ENCODE results near the gene TBPL2. TPM values are rescaled to one million over a fixed set of nuclear protein-coding genes. Genes with fewer than 3 reads are reported as not detected.

The TBPL2 gene
- total and polyA plus RNA-seq, 2 of the 13 experiments (the other 11 are each of a cell fraction or from before 2014, with no cell fraction given): not detected

DNA sequence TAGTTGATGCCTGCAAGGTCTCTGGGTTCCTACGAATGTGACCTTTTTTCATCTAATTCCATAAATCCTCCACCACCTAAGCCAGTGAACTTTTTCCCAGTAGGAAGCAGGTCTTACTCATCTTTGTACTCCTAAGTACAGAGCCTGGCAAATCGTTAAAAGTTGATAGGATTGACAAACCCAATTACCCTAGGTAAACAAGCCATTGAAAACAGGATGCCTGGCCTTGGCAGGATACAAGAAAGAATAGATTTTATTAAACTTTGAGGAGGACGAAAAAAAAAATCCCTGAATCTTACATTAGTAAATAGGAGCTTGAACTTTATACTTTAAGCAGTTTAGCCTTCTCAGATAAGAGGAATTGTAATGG is 5.6 kb downstream of the TBPL2 start (continued):
- TF ChIP-seq CHD4 (IDR thresholded peaks at IDR 0.05; ENCODE audit: borderline replicate concordance, low read length): no peak
- no peak for TF ChIP-seq KAT7 (CRISPR knock-in tag; IDR thresholded peaks at IDR 0.05; ENCODE audit: borderline replicate concordance)
- TF ChIP-seq KAT2B (IDR thresholded peaks at IDR 0.05; ENCODE audit: borderline replicate concordance, low read depth, low read length): 0 out of 2 replicates have a peak, but pooled peaks have one; percentile 22
- no peak for TF ChIP-seq SAFB2 (CRISPR knock-in tag; IDR thresholded peaks at IDR 0.05; ENCODE audit: borderline replicate concordance, low read depth)
- TF ChIP-seq ZZZ3 (CRISPR knock-in tag; IDR thresholded peaks at IDR 0.05; ENCODE audit: borderline replicate concordance): no peak
- TF ChIP-seq ZNF556 (CRISPR knock-in tag; IDR thresholded peaks at IDR 0.05; ENCODE audit: borderline replicate concordance): no peak
- TF ChIP-seq SRY (CRISPR knock-in tag; IDR thresholded peaks at IDR 0.05): no peak
- no peak for TF ChIP-seq ZNF367 (CRISPR knock-in tag; IDR thresholded peaks at IDR 0.05; ENCODE audit: borderline replicate concordance)
- no peak for TF ChIP-seq HNRNPK (IDR thresholded peaks at IDR 0.05; ENCODE audit: low read depth, low read length, poor library complexity, severe bottlenecking)
- peak; percentile 81 for TF ChIP-seq PPARG (CRISPR knock-in tag; conservative IDR thresholded peaks at IDR 0.05)
- TF ChIP-seq WIZ (CRISPR knock-in tag; IDR thresholded peaks at IDR 0.05): no peak
- TF ChIP-seq SRF (IDR thresholded peaks at IDR 0.05; ENCODE audit: low read depth, low read length): no peak
- TF ChIP-seq FOSL2 (CRISPR knock-in tag; IDR thresholded peaks at IDR 0.05): 0 out of 2 replicates have a peak, but pooled peaks have one; percentile 8
- no peak for TF ChIP-seq ZNF10 (CRISPR knock-in tag; IDR thresholded peaks at IDR 0.05; ENCODE audit: borderline replicate concordance, low read depth)
- no peak for TF ChIP-seq PHF5A (CRISPR knock-in tag; IDR thresholded peaks at IDR 0.05; ENCODE audit: low read depth, unreplicated experiment)
- no peak for TF ChIP-seq ZBTB20 (CRISPR knock-in tag; IDR thresholded peaks at IDR 0.05; ENCODE audit: borderline replicate concordance, low read depth)
- TF ChIP-seq, protein P1, sequence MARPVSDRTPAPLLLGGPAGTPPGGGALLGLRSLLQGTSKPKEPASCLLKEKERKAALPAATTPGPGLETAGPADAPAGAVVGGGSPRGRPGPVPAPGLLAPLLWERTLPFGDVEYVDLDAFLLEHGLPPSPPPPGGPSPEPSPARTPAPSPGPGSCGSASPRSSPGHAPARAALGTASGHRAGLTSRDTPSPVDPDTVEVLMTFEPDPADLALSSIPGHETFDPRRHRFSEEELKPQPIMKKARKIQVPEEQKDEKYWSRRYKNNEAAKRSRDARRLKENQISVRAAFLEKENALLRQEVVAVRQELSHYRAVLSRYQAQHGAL (CRISPR knock-in tag; IDR thresholded peaks at IDR 0.05; ENCODE audit: not compliant biosample characterization): no peak
- TF ChIP-seq ZNF234 (CRISPR knock-in tag; conservative IDR thresholded peaks at IDR 0.05): no peak
- TF ChIP-seq, protein P2, sequence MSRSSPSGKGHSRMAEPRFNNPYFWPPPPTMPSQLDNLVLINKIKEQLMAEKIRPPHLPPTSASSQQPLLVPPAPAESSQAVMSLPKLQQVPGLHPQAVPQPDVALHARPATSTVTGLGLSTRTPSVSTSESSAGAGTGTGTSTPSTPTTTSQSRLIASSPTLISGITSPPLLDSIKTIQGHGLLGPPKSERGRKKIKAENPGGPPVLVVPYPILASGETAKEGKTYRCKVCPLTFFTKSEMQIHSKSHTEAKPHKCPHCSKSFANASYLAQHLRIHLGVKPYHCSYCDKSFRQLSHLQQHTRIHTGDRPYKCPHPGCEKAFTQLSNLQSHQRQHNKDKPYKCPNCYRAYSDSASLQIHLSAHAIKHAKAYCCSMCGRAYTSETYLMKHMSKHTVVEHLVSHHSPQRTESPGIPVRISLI (CRISPR knock-in tag; IDR thresholded peaks at IDR 0.05; ENCODE audit: borderline replicate concordance): peak; percentile 20; the same call in 1 of the 2 replicates
- TF ChIP-seq LCORL (IDR thresholded peaks at IDR 0.05): no peak
- 0 out of 2 replicates have a peak, but pooled peaks have one; percentile 22 for TF ChIP-seq LCORL (CRISPR knock-in tag; IDR thresholded peaks at IDR 0.05)
- TF ChIP-seq CEBPG (CRISPR knock-in tag; IDR thresholded peaks at IDR 0.05): no peak
- TF ChIP-seq THYN1 (CRISPR knock-in tag; IDR thresholded peaks at IDR 0.05; ENCODE audit: borderline replicate concordance, low read depth): no peak
- TF ChIP-seq, protein P3, sequence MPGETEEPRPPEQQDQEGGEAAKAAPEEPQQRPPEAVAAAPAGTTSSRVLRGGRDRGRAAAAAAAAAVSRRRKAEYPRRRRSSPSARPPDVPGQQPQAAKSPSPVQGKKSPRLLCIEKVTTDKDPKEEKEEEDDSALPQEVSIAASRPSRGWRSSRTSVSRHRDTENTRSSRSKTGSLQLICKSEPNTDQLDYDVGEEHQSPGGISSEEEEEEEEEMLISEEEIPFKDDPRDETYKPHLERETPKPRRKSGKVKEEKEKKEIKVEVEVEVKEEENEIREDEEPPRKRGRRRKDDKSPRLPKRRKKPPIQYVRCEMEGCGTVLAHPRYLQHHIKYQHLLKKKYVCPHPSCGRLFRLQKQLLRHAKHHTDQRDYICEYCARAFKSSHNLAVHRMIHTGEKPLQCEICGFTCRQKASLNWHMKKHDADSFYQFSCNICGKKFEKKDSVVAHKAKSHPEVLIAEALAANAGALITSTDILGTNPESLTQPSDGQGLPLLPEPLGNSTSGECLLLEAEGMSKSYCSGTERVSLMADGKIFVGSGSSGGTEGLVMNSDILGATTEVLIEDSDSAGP (CRISPR knock-in tag; IDR thresholded peaks at IDR 0.05; ENCODE audit: borderline replicate concordance): no peak
- TF ChIP-seq HIVEP1 (CRISPR knock-in tag; IDR thresholded peaks at IDR 0.05): no peak
- peak; percentile 93 for TF ChIP-seq MIXL1 (CRISPR knock-in tag; IDR thresholded peaks at IDR 0.05)
- TF ChIP-seq, protein P4, sequence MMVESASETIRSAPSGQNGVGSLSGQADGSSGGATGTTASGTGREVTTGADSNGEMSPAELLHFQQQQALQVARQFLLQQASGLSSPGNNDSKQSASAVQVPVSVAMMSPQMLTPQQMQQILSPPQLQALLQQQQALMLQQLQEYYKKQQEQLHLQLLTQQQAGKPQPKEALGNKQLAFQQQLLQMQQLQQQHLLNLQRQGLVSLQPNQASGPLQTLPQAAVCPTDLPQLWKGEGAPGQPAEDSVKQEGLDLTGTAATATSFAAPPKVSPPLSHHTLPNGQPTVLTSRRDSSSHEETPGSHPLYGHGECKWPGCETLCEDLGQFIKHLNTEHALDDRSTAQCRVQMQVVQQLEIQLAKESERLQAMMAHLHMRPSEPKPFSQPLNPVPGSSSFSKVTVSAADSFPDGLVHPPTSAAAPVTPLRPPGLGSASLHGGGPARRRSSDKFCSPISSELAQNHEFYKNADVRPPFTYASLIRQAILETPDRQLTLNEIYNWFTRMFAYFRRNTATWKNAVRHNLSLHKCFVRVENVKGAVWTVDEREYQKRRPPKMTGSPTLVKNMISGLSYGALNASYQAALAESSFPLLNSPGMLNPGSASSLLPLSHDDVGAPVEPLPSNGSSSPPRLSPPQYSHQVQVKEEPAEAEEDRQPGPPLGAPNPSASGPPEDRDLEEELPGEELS (CRISPR knock-in tag; IDR thresholded peaks at IDR 0.05): peak; percentile 47

Data from HepG2 (cell line).